Measurements from ENCODE around the gene MSI2.

MSI2 gene

GRCh38 chr17:57699751-57700219 is 443.5 kb downstream of the MSI2 start:
- peaks cover 7% of the 10 kb centered on the region; the same call in 1 of the 2 replicates for H3K9me3 ChIP-seq (ENCODE audit: control insufficient read depth, insufficient read depth, low read length)

DNA sequence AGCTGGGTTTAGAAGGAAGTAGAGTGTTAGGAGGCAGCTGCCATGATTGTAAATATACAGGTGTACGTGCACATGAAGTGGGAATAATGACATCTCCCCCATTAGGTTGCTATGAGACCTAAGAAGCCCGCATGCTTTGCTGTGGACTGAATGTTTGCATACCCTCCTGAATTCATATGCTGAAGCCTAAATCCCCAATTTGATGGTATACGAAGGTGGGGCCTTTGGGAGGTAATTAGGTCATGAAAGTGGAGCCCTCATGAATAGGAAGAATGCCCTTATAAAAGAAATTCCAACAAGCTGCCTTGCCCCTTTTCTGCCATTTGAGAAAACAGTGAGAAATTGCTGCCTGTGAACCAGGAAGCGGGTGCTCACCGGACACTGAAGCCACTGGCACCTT is 444.8 kb downstream of the MSI2 start:
- Histone ChIP-seq H3K36me3 (ENCODE audit: insufficient read depth, low read length) (no peaks in the 10 kb centered on the region), H3K9ac (ENCODE audit: low read depth, low read length) (no peak overlapping the region), H3K4me1 (ENCODE audit: insufficient read depth, low read length) (peaks cover 6% of the 10 kb centered on the region; the same call in 1 of the 2 replicates), H3K9me3 (ENCODE audit: control insufficient read depth, insufficient read depth, low read length) (0 out of 2 replicates have a peak, but pooled peaks cover 2% of the 10 kb centered on the region)

More at GRCh38 chr17:57699751-57700219, 443.5 kb downstream of the MSI2 start:
- H3K9ac ChIP-seq (ENCODE audit: low read depth, low read length) = no peak overlapping the region
- no peaks in the 10 kb centered on the region for H3K36me3 ChIP-seq (ENCODE audit: insufficient read depth, low read length)
- H3K4me1 ChIP-seq (ENCODE audit: insufficient read depth, low read length) = peaks cover 6% of the 10 kb centered on the region; the same call in 1 of the 2 replicates

DNA sequence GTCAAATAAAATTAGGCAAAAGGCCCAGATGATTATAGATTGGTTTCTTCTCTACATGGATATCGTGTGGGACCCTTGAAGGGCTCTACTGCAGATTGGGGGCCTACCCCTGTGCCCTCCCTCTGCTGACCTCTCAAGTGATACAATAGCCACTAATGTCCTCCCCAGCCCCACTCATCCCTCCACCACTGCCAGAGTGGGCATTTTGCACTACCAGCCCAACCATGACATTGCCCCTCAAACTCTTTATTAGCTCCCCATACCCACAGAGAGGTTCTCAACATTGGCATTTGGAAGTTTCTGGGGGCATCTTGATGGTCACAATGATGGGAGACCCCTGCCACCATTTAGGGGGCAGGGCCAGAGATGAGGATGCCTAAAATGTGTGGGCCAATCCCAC is 446.9 kb downstream of the MSI2 start:
- no peaks in the 10 kb centered on the region for H3K9me3 ChIP-seq (ENCODE audit: control insufficient read depth, insufficient read depth, low read length)
- H3K4me1 ChIP-seq (ENCODE audit: insufficient read depth, low read length) = peaks cover 14% of the 10 kb centered on the region
- no peak overlapping the region for H3K9ac ChIP-seq (ENCODE audit: low read depth, low read length)
- no peaks in the 10 kb centered on the region for H3K36me3 ChIP-seq (ENCODE audit: insufficient read depth, low read length)

DNA sequence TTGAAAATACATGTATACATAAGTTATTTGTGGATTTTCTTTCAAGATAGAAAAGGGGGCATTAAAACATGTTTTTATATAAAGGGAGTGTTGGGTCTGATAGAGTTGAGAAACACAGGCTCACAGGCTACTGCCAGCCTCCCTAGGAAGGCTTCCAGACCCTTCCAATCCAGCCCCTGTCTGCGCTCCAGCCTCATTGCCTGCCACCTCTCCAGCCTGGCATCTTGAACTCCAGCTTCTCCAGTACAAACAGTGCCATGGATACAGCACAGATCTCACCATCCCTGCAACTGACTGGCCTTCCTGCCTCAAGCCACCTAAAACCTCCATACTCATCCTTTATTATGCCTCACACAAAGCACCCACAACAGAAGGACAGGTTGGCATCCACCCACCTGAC is 448.1 kb downstream of the MSI2 start:
- no peak overlapping the region for H3K9ac ChIP-seq (ENCODE audit: low read depth, low read length)
- no peaks in the 10 kb centered on the region for H3K36me3 ChIP-seq (ENCODE audit: insufficient read depth, low read length)
- H3K4me1 ChIP-seq (ENCODE audit: insufficient read depth, low read length) = peaks cover 15% of the 10 kb centered on the region
- no peaks in the 10 kb centered on the region for H3K9me3 ChIP-seq (ENCODE audit: control insufficient read depth, insufficient read depth, low read length)

- Histone ChIP-seq H3K4me1 (ENCODE audit: insufficient read depth, low read length) (peaks cover 13% of the 10 kb centered on the region), H3K36me3 (ENCODE audit: insufficient read depth, low read length) (no peaks in the 10 kb centered on the region), H3K9me3 (ENCODE audit: control insufficient read depth, insufficient read depth, low read length) (no peaks in the 10 kb centered on the region), H3K9ac (ENCODE audit: low read depth, low read length) (no peak overlapping the region)
Observed at GRCh38 chr17:57705921-57706695, 449.8 kb downstream of the MSI2 start.

- peaks cover 12% of the 10 kb centered on the region for H3K4me1 ChIP-seq (ENCODE audit: insufficient read depth, low read length)
- no peaks in the 10 kb centered on the region for H3K9me3 ChIP-seq (ENCODE audit: control insufficient read depth, insufficient read depth, low read length)
- H3K9ac ChIP-seq (ENCODE audit: low read depth, low read length) = no peak overlapping the region
- H3K36me3 ChIP-seq (ENCODE audit: insufficient read depth, low read length) = no peaks in the 10 kb centered on the region
Observed at GRCh38 chr17:57706761-57707160, 450.4 kb downstream of the MSI2 start.

DNA sequence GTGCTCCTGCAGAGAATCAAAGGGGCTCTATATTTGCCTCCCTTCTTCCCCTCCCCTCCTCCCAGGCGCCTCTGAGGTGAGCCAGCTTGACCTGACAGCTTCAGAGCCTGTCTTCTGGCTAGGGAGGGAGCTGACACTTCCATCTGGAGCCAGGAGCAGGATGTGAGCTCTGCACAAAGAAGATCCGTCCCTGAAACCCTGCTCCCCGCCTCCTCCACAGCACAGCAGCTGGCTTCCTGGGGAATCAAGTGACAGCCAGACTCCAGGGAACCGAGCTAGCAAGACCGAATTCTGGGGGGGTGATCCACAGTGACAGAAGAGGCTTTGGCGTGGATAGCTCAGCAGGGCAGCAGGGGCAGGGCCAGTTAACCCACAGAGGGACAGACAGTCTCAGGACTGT is 451.6 kb downstream of the MSI2 start:
- Histone ChIP-seq H3K9ac (ENCODE audit: low read depth, low read length) (peak overlapping the region; percentile 45; the same call in 1 of the 2 replicates), H3K36me3 (ENCODE audit: insufficient read depth, low read length) (no peaks in the 10 kb centered on the region), H3K9me3 (ENCODE audit: control insufficient read depth, insufficient read depth, low read length) (no peaks in the 10 kb centered on the region), H3K4me1 (ENCODE audit: insufficient read depth, low read length) (peaks cover 12% of the 10 kb centered on the region)

- Histone ChIP-seq H3K9ac (ENCODE audit: low read depth, low read length) (peak overlapping the region; percentile 45; the same call in 1 of the 2 replicates), H3K36me3 (ENCODE audit: insufficient read depth, low read length) (no peaks in the 10 kb centered on the region), H3K4me1 (ENCODE audit: insufficient read depth, low read length) (peaks cover 12% of the 10 kb centered on the region), H3K9me3 (ENCODE audit: control insufficient read depth, insufficient read depth, low read length) (no peaks in the 10 kb centered on the region)
Observed at GRCh38 chr17:57708410-57708809, 452.1 kb downstream of the MSI2 start.

DNA sequence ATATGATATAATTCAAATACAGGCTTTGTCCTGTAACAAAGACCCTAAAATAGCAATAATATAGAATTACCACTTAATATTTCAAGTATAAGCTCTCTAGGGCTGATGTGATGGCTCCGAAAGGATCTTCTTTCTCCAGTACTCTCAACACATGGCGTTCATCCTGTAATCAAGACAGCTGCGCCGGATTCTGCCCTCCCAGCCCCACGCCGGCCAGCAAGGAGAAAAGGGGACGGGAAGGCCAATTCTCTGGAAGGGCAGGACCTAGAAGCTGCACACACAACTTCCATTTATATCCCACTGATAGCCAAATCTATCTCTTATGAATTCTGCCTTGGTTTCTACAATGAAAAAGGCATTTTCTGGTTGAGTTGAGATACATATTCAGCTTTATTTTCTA is 456.8 kb downstream of the MSI2 start:
- Histone ChIP-seq H3K9me3 (ENCODE audit: control insufficient read depth, insufficient read depth, low read length) (no peaks in the 10 kb centered on the region), H3K4me1 (ENCODE audit: insufficient read depth, low read length) (peaks cover 3% of the 10 kb centered on the region), H3K9ac (ENCODE audit: low read depth, low read length) (no peak overlapping the region), H3K36me3 (ENCODE audit: insufficient read depth, low read length) (no peaks in the 10 kb centered on the region)

DNA sequence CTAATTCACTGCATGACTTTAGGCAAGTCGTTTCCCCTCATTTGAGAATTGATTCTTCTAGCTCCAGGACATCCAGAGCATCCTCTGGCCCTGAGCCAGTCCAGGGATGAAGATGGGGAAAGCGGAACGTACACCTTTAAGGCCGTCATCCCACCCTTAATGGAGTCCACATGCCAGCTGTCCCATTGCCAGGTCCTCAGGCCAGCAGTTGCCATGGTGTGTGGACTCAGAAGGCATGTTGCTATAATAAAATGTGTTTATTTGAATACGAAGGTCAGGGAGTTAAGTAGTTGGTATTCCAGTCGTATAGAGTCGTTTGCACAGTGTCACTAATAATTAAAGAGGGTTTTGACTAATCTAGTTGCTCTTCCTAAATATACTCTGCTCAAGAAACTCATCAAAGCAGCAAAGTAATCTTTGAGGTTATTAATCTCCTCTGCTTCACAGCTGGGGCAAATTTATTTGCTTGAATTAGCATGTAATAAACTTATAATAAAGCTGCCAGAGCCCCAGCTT is 458.4 kb downstream of the MSI2 start:
- Histone ChIP-seq H3K36me3 (ENCODE audit: insufficient read depth, low read length) (no peaks in the 10 kb centered on the region), H3K9ac (ENCODE audit: low read depth, low read length) (no peak overlapping the region), H3K4me1 (ENCODE audit: insufficient read depth, low read length) (no peaks in the 10 kb centered on the region), H3K9me3 (ENCODE audit: control insufficient read depth, insufficient read depth, low read length) (no peaks in the 10 kb centered on the region)

DNA sequence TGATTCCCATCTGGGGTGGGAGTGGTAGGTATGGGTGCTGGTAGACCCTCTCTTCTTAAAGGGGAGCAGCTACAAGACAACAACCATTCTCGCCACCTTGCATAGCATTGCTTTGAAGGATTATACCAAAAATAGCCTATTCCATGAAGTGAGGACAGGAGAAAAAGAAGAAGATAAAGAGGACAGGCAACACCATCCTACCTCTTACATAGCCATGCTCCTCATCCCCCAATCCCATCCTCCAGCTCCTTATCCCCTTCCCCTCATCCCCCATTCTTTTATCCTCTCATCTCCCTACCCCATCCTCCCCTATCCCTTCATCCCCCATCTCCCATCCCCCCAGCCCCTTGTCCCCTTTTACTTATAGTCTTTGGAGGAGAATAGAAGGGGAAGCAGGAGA is 459.7 kb downstream of the MSI2 start:
- Histone ChIP-seq H3K4me1 (ENCODE audit: insufficient read depth, low read length) (no peaks in the 10 kb centered on the region), H3K9ac (ENCODE audit: low read depth, low read length) (no peak overlapping the region), H3K9me3 (ENCODE audit: control insufficient read depth, insufficient read depth, low read length) (no peaks in the 10 kb centered on the region), H3K36me3 (ENCODE audit: insufficient read depth, low read length) (no peaks in the 10 kb centered on the region)

DNA sequence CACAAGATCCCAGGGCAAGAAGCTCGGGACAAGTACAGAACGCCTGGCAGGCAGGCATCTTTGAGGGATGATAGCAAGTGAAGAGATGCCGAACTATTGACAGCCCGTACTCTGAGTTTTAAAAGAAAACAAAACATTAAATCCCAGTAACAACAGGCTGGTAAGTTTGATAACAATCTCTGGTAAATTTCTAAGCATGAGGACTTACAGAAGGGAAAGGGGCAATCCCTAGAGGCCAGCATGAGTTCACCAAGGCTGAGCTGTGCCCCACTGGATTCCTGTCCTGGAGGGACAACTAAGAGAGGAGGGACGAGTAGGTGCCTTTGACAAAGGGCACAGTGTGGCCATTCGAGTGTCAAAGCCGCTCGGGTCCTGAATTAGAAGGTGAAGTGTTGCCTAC is 462.6 kb downstream of the MSI2 start:
- Histone ChIP-seq H3K36me3 (ENCODE audit: insufficient read depth, low read length) (no peaks in the 10 kb centered on the region), H3K9ac (ENCODE audit: low read depth, low read length) (no peak overlapping the region), H3K9me3 (ENCODE audit: control insufficient read depth, insufficient read depth, low read length) (no peaks in the 10 kb centered on the region), H3K4me1 (ENCODE audit: insufficient read depth, low read length) (no peaks in the 10 kb centered on the region; the same call in 1 of the 2 replicates)

- no peaks in the 10 kb centered on the region for H3K36me3 ChIP-seq (ENCODE audit: insufficient read depth, low read length)
- no peak overlapping the region for H3K9ac ChIP-seq (ENCODE audit: low read depth, low read length)
- H3K4me1 ChIP-seq (ENCODE audit: insufficient read depth, low read length) = no peaks in the 10 kb centered on the region; the same call in 1 of the 2 replicates
- no peaks in the 10 kb centered on the region for H3K9me3 ChIP-seq (ENCODE audit: control insufficient read depth, insufficient read depth, low read length)
Observed at GRCh38 chr17:57720386-57721035, 464.2 kb downstream of the MSI2 start.

GRCh38 chr17:57721967-57722703 is 465.8 kb downstream of the MSI2 start:
- no peaks in the 10 kb centered on the region for H3K9me3 ChIP-seq (ENCODE audit: control insufficient read depth, insufficient read depth, low read length)
- no peaks in the 10 kb centered on the region; the same call in 1 of the 2 replicates for H3K4me1 ChIP-seq (ENCODE audit: insufficient read depth, low read length)
- H3K9ac ChIP-seq (ENCODE audit: low read depth, low read length) = no peak overlapping the region
- no peaks in the 10 kb centered on the region for H3K36me3 ChIP-seq (ENCODE audit: insufficient read depth, low read length)
